ENCODE data around the gene PTGFRN.
"Not testable (repeated sequence)": the region's sequence is repeated elsewhere in the genome, so short reads cannot be mapped to it uniquely, and the experiment has no call there.

PTGFRN gene

DNA sequence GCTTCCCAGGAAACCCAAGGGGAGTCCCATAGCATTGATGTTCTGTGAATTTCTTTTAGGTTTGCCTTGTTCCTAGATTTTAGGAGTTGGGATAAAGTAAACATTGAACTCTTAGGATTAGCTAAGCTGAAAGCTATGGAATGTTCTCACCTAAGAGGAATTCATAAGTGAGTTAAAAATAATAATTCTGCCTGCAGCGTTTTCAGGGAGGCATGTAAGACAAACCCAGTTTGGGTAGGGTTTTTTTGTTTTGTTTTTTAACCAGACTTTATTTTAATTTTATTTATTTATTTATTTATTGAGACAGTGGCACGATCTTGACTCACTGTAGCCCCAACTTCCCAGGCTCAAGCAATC, 62.9 kb downstream of the PTGFRN start:
- no peak for DNase-seq

DNA sequence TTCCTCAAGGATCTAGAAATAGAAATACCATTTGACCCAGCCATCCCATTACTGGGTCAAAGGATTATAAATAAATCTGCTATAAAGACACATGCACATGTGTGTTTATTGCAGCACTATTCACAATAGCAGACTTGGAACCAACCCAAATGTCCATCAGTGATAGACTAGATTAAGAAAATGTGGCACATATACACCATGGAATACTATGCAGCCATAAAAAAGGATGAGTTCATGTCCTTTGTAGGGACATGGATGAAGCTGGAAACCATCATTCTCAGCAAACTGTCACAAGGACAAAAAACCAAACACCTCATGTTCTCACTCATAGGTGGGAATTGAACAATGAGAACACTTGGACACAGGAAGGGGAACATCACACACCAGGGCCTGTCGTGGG, 70.6 kb downstream of the PTGFRN start:
- not testable (repeated sequence) for DNase-seq

DNA sequence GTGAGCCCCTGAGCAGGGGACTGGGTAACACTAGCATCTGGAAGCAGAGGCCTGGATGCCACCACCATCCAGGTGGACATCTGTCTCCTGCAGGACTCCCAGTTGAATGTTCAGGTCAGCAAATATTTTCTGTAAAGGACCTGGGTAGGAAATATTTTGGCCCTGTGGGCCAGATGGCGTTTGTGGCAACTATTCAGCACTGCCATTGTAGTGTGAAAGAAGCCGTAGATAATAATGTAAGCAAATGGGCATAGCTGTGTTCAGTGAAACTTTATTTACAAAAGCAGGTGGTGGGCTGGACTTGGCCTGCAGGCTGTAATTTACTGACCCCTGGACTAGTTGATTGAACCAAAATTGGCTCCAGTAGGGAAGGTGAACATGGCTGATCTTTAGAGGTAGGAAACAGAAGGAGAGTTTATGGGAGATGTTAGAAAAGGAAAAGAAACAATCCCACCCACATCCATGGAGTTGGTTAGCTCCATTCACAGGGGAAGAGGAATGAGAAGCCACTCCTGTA, 71.9 kb downstream of the PTGFRN start:
- DNase-seq, result no peak

DNA sequence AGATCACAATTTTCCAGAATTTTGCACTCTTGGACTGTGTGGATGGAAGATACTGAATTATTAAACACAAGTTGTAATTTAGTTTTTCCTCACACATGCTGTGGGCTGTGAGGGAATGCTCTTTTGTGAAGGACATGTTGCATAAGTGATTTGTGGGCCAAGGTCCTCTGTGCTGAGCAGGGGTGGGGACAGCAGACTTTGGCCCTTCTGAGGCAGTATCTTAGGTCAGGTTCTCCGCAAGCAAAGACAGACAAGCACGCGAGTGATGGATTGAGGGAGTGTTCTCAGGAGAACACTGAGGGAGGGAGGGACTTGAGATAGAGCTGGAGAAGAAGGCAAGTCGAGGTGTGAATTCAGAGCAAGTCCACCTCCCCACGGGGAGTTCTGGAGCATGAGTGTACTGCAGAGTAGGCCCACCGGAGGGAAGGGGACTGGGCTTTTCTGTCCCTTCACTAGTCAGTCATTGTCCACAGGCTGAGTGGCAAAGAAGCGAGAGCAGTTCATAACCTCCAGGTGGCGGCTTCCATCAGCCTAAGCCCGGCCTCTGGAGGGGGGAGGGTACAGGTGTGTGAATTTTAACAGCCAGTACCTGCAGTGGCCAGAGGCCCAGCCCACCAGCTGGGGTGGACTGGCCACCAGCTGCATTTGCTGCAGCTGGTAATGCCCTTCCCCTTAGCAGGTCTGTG, 72.7 kb downstream of the PTGFRN start:
- DNase-seq, result no peak

DNA sequence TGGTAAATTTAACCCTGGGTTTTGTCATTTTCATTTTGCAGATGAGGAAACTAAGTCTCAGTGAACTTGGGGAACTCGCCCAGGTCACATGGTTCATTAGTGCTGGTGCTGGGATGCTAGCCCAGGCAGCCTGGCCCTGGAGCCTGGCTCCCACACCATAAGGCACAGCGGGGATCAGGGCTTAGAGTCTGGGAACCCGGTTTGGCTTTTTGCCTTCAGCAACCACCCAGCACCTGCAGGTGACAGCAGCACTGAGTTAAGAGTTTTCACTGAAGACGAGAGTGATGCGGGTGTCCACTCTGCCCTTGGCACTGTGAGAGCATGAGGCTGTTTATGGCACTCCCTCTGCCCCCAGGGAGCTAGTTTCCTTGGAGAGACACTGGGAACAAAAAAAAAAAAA, 73.4 kb downstream of the PTGFRN start:
- no peak for DNase-seq

DNA sequence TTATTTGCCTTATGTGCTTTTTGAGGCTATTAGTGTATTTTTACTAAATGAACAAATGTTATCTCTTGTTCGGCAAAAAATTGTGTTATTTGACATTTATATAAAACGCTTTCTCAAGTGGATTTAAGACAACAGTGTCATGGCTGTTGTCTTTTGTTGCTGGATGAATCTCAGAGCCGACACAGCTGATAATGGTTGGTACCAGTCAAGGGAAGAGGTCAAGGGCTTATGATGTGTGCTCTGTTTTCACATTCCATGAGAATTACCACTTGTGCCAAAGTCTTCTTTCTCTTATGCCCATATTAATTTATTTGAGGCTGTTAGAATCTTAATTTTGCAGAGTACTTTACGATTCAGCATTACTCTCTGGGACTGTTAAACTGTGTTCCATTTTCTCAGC, 74.0 kb downstream of the PTGFRN start:
- no peak for DNase-seq

DNA sequence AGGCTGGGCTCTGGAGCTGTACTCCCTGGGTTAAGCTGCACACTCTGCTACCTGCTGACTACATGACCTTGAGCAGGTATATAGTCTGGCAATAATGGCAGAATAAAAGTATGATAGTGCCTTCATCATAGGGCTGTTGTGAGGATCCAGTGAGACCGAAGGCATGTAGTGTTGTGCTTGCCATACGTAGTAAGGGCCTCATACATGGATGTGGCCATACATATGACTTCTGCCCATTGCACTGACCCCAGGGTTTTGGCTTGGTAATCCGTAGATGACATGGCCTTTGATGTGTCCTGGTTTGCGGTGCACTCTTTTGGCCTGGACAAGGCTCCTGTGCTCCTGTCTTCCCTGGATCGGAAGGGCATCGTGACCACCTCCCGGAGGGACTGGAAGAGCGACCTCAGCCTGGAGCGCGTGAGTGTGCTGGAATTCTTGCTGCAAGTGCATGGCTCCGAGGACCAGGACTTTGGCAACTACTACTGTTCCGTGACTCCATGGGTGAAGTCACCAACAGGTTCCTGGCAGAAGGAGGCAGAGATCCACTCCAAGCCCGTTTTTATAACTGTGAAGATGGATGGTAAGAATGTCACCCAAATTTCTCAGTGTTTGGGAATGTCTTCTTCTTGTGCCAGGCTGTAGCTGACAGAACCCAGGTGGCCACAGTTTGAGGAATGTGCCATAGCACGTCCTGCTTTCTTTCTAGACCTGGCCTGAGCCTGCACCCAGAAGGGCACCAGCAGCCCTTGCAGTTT, 74.9 kb downstream of the PTGFRN start:
- no peak for DNase-seq

DNA sequence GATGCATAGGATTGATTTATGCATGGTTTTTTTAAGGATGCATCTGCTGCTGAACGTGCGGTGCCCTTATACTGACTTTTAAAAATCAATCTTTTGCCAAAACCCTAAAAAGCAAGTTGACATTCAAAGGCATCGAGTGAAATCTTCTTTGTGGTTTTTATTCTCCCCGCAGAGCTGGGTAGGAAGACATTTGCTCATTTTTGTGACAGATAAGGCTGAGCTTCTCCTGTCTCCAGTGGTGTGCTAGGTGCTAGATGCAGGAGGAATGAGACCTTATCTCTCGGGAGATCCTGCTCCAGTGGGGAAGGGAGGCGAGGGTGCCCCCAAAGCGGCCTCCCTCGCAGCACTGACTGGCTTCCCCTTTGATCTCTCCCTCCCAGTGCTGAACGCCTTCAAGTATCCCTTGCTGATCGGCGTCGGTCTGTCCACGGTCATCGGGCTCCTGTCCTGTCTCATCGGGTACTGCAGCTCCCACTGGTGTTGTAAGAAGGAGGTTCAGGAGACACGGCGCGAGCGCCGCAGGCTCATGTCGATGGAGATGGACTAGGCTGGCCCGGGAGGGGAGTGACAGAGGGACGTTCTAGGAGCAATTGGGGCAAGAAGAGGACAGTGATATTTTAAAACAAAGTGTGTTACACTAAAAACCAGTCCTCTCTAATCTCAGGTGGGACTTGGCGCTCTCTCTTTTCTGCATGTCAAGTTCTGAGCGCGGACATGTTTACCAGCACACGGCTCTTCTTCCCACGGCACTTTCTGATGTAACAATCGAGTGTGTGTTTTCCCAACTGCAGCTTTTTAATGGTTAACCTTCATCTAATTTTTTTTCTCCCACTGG, 76.9 kb downstream of the PTGFRN start:
- no peak for DNase-seq

DNA sequence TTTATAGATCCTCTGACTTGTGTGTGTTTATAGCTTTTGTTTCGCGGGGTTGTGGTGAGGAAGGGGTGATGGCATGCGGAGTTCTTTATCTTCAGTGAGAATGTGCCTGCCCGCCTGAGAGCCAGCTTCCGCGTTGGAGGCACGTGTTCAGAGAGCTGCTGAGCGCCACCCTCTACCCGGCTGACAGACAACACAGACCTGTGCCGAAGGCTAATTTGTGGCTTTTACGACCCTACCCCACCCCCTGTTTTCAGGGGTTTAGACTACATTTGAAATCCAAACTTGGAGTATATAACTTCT, 77.5 kb downstream of the PTGFRN start:
- DNase-seq, result no peak

DNA sequence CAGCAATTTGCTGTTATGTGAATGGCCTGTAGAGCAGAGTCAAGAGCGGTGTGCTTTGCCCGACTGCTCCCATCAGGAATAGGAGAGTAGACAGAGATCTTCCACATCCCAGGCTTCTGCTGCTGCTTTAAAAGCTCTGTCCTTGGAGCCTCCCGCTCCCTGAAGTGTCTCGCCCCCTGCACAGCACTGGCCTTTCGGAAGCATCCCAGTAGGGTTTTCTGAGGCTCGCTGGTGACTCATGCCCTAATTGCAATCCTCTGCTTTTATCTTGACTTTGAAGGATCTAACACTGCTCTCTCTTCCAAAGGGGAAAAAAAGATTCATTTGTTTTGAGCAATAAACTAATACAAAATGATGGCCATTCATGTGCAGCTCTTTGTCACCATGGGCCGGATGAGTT, 78.5 kb downstream of the PTGFRN start:
- DNase-seq, result no peak

DNA sequence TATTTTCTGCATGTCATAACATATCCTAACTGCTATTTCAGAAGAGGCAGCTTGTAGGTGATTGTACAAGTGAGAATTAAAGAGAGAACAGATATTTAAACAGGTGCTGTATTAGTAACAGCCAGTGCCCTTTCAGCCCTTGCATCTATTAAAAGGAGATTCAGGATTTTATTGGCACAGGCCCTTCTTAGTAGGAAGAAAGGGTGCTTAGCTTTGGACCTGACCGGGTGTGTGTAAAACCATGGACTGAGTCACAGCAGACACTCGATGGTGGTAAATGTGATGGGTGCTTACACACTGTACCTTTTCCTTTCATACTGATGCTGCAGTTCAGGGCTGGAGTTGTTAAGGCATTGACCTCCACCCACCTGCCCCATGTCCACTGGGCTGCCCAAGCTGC, 79.2 kb downstream of the PTGFRN start:
- no peak for DNase-seq

DNA sequence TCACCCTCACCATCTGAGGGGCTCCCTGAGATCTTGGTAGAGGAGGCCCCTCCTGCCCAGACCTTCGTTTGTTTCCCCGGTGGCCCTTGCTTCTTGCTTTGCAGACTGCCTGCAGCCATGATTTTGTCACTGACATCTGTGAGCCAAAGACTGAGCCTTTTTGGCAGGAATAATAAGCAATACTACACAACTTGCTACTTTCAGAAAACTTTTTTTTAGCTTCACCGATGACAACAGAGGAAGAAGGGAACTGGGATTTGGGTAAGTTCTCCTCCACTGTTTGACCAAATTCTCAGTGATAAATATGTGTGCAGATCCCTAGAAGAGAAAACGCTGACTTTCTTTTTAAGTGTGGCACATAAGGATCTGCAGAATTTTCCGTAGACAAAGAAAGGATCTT, 80.1 kb downstream of the PTGFRN start:
- DNase-seq, result peak in 1 of 2 donors; percentile 25

DNA sequence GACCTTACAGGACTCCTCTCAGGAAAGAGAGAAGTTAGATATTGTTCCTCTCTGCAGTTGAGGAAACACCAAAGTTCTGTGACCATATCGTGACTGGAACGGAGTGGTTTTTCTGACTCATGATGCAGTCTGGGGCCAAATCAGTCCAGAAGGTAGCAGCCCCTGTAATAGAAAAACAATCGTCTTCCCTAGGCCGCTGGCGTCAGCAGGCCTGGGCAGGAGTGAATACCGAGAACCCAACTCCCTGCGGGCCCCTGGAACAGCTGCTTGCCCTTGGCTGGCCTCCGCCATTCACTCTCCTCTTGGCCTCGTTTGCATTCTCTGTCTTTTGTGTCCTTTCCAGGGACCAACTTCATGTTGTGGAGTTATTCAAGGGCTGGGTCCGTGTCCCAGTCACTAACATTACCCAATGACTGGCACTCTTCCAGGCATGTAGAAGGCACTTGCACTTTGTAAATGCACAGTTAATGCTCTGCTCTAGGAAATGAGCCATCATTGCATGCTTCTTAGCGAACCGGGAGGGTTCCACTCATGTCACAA, 81.0 kb downstream of the PTGFRN start:
- peak; percentile 84 to 92 for DNase-seq

DNA sequence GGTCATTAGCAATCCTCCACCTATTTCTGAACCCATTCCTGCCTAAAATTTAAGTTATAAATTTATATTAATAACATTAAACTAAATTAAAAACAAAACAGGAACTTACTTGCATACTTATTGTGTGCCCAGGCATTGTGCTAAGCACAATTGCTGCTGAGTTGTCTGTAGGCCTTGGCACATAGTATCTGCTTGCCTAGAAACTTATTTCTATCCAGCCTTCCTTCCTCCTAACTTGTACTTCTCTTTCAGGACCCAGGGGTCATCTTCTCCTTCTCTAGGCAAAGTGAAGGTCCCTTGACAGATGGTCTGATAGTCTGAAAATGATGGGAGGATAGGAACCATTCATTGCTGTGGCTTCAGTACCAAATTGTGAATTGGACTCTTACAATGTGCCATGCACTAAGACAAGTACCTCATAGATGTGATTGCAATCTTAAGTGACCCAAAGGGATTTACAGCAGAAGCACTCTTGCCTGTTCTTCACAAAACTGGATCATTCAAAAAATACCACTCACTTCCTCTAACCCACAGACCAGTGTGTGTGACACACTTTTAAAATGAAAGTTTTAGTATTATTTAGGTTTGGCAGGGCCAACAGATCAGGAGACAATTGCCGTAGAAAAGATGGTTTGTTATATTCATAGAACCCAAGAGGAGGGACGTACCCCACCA, 81.6 kb downstream of the PTGFRN start:
- DNase-seq, result peak; percentile 49 to 54

DNA sequence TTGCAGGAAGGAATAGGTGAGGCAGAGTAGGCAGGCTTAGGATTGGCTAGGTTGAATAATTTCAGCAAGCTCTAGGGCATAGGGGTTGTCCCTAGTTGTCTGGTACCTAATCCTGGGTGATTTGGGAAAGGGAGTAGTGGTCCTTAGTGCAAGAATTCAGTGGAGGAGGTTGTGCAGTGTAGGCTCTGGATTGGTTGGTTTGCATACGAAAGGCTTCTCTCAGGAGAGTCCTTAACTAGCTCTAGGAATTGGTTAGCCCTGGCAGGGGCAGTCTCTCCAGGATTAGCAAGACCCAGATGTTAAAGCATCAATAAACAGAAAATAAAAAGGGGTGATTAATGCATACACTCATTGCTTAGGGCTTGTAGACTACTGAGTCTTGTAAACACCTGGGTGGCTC, 82.2 kb downstream of the PTGFRN start:
- no peak for DNase-seq

DNA sequence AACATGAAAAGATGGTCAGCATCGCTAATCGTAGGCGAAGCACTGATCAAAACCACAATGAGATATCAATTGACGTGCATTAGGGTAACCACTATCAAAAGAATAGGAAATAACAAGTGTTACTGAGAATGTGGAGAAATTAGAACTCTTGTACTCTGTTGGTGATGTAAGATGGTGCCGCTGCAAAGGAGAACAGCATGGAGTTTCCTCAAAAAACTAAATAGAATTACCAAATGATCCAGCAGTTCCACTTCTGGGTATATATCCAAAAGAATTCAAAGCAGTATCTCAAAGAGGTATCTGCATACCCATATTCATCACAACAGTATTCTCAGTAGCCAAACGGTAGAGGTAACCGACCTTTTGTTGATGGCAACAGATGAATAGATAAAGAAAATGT, 83.6 kb downstream of the PTGFRN start:
- DNase-seq, result peak; percentile 64 to 78

DNA sequence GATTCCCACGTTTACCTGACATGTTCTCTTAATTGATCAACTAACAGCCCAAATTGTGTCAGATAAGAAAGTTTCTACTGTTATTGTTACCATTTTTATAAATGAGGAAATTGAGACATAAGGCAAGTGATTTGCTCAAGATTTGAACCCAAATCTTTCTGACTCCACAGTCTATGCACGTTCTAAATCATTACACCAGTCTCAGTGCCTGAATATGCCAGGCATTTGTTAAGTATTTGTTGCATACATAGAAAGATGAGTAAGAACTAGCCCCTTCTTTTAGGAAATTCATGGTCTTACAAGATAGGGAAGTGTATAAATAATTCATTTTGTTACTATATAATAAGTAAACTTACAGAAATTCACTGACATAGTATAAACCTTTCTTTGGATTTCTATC, 84.7 kb downstream of the PTGFRN start:
- peak; percentile 49 to 70 for DNase-seq

DNA sequence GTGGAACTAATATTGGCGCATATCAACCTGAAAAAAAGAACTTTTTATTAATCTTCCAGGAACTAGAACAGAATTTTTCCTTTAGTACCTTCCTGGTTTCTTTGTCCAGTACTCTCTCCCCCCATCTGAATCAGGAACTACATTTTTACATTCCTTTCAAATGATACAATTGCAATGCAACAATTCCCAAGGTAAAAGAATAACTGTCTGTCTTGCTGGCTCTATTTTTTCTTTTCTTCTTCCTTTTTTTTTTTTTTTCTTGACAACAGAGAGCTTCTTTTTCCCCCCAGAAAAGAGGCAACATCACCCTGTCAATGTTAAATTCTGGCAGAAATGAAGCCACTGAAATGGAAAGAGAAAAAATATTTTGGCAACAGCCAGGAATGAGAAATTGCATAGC, 87.3 kb downstream of the PTGFRN start:
- DNase-seq, result no peak

DNA sequence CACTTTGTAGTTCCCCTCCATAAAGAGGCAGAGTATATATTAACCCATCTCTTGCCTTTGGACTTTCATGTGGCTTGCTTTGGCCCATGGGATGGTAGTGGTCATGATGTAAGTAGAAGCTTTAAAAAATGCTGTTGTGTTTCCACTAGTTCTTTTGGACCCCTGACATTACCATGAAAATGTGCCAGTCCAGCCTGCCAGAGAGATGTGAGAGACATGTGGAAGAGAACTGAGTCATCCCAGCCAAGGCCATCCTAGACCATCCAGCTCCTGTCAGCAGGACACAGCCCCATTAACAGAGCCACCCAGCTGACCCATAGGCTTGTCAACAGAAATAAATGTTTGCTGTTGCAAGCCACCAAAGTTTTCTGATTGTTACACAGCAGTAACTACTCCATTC, 87.9 kb downstream of the PTGFRN start:
- no peak for DNase-seq

DNA sequence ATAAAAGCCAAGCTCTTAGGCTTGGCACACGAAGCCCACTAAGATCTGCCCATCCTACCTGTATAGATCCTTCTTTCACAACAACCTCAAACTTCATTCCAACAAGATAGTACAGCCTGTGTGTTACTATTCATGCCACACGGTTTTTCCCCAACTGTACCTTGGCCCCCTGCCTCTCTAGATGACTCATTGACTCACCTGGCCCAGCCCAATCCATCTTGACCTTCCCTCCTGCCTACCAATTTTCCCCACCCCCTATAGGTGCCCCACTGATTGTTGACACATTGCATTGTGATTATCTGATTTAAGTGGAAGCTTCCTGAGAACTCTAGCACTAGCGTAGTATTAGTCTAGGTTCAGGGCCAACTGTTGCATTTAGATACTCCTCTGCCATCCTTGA, 89.9 kb downstream of the PTGFRN start:
- no peak for DNase-seq

DNA sequence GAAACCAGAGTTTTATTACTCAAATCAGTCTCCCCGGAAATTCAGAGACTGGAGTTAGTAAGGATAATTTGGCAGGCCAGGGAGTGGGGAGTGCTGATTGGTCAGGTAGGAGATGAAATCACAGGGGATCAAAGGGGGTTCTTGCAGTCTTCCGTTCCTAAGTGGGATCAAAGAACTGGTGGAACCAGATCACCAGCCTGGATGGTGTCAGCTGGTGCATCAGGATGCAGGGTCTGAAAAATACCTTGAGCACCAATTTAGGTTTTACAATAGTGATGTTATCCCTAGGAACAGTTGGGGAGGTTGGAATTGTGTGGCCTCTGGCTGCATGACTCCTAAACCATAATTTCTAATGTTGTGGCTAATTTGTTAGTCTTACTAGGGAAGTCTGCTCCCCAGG, 90.4 kb downstream of the PTGFRN start:
- DNase-seq, result no peak

DNA sequence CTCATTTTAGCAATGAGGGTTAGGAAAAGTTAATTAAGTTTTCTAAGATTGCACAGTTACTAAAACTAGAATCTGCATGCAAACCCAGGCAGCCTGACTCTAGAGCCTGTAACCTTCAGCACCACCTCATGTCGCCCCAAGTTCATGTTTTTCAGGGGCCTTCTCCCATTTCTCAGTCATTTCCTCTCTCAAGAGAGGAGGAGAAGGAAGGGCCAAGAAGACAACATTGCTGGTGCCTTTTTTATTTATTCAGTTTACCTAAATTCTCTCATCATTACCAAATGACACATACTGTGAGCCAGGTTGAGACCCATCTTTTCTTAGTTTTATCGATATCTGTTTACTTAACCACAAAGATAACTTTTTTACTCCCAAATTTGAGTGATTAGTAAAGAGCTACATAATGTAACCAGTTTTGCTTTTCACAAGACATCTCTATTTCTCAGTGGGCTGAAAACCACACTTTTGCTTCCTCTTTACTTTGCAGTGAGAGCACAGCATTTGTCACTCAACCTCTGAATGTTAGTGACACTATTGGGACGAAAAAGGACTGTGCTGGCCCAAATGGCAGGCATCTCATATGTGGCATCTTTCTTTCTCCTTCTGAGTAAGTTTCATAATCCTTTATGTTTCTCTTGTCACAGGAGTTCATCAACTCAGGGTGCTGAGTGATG, 91.7 kb downstream of the PTGFRN start, which contains the start of gene CD101:
TSS of gene CD101 (plus strand) at position 507 of the 674 bp plus-strand sequence. CDS start at position 565, 58 bp downstream.
- peak; percentile 82 to 87 for DNase-seq
